Fibroblast of mammary gland (primary cell): Measurements from ENCODE around the gene C15orf39.
"Not testable (repeated sequence)": the region's sequence is repeated elsewhere in the genome, so short reads cannot be mapped to it uniquely, and the experiment has no call there.

ENCODE experiments used
- DNase-seq: peaks from one replicate; pipeline ENCODE4 v3.0.0-alpha.2; 2010; ENCODE audit warnings: low read depth
- H3K4me3 ChIP-seq: 2 replicates; pipeline ENCODE4 v1.5.1; 2011; ENCODE audit warnings: low read depth, mild to moderate bottlenecking, low read length, moderate library complexity; ENCODE audit not compliant: control insufficient read depth
- TF ChIP-seq, protein P1 (sequence below): conservative IDR thresholded peaks from 2 replicates; pipeline ENCODE4 v1.5.1; 2011; ENCODE audit warnings: low read depth, low read length, inconsistent platforms; ENCODE audit not compliant: control insufficient read depth, insufficient read depth

C15orf39 gene

GRCh38 chr15:75223688-75224087 lies 22.0 kb downstream of the C15orf39 start:
- TF ChIP-seq, protein P1, sequence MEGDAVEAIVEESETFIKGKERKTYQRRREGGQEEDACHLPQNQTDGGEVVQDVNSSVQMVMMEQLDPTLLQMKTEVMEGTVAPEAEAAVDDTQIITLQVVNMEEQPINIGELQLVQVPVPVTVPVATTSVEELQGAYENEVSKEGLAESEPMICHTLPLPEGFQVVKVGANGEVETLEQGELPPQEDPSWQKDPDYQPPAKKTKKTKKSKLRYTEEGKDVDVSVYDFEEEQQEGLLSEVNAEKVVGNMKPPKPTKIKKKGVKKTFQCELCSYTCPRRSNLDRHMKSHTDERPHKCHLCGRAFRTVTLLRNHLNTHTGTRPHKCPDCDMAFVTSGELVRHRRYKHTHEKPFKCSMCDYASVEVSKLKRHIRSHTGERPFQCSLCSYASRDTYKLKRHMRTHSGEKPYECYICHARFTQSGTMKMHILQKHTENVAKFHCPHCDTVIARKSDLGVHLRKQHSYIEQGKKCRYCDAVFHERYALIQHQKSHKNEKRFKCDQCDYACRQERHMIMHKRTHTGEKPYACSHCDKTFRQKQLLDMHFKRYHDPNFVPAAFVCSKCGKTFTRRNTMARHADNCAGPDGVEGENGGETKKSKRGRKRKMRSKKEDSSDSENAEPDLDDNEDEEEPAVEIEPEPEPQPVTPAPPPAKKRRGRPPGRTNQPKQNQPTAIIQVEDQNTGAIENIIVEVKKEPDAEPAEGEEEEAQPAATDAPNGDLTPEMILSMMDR, result no peak

DNA sequence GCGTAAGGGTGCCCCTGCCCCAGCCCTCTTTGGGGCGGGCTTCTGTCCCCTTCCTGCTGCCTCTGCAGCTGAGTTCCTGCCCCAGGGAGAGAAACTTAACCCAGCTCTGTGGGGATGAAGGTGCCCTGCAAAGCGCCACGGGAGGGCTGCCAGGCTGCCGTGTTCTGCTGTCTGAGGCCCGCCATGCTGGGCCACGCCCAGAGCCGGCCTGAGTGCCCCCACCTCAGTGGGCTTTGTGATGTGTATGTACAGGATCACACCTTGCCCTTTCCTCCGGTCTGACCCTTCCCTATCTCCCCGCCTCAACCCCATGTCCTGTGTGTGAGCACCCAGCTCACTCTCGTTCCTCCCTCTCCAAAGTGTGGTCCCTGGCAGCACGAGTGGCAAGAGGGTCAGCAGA lies 22.6 kb downstream of the C15orf39 start:
- H3K4me3 ChIP-seq, result no peak overlapping the region
- DNase-seq, result no peak
- TF ChIP-seq, protein P1, result no peak

More at GRCh38 chr15:75223688-75224087, 22.0 kb downstream of the C15orf39 start:
- H3K4me3 ChIP-seq, result no peak overlapping the region
- no peak for DNase-seq

- not testable (repeated sequence) for H3K4me3 ChIP-seq, DNase-seq
Measured at GRCh38 chr15:75225102-75225836, 23.6 kb downstream of the C15orf39 start.

GRCh38 chr15:75225951-75226732 lies 24.5 kb downstream of the C15orf39 start:
- TF ChIP-seq, protein P1, result no peak
- H3K4me3 ChIP-seq, result no peak overlapping the region
- no peak for DNase-seq

- not testable (repeated sequence) for DNase-seq, H3K4me3 ChIP-seq
Measured at GRCh38 chr15:75227112-75227511, 25.4 kb downstream of the C15orf39 start.

- no peak for DNase-seq
- H3K4me3 ChIP-seq, result no peak overlapping the region
- TF ChIP-seq, protein P1, result no peak
Measured at GRCh38 chr15:75227663-75228280, 26.1 kb downstream of the C15orf39 start.

- TF ChIP-seq, protein P1, result no peak
- H3K4me3 ChIP-seq, result no peak overlapping the region
- no peak for DNase-seq
Measured at GRCh38 chr15:75228787-75229186, 27.1 kb downstream of the C15orf39 start.
